GM19240 (cell line): ENCODE data around the gene RAPGEF5.

Experiments
- DNase-seq: peaks from one replicate; pipeline ENCODE4 v3.0.0; 2011; ENCODE audit warnings: low spot score; ENCODE audit not compliant: insufficient read length

RAPGEF5 gene

GRCh38 chr7:22159341-22159740 lies 197.6 kb downstream of the RAPGEF5 start:
- no peak for DNase-seq

DNA sequence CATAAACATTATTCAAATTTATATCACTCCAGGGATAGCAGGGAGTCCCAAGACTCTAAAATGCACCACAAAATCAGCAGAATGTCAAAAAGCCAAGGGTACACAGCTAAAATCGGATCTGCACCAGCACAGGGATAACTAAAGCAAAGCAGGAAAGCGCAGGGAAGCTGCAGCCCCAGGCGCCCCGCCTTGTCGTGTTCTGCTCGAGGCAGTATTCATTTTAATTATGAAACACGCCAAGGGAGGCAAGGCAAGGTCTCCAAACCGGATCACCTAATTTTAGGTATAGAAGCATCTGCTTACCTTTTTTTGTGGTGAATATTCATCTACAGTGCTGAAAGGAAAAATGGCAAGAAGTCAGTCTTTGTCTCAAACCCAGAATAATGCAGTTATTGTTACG lies 199.4 kb downstream of the RAPGEF5 start:
- no peak for DNase-seq

GRCh38 chr7:22156205-22156604 lies 200.7 kb downstream of the RAPGEF5 start:
- no peak for DNase-seq

GRCh38 chr7:22154143-22154529 lies 202.8 kb downstream of the RAPGEF5 start:
- no peak for DNase-seq

DNA sequence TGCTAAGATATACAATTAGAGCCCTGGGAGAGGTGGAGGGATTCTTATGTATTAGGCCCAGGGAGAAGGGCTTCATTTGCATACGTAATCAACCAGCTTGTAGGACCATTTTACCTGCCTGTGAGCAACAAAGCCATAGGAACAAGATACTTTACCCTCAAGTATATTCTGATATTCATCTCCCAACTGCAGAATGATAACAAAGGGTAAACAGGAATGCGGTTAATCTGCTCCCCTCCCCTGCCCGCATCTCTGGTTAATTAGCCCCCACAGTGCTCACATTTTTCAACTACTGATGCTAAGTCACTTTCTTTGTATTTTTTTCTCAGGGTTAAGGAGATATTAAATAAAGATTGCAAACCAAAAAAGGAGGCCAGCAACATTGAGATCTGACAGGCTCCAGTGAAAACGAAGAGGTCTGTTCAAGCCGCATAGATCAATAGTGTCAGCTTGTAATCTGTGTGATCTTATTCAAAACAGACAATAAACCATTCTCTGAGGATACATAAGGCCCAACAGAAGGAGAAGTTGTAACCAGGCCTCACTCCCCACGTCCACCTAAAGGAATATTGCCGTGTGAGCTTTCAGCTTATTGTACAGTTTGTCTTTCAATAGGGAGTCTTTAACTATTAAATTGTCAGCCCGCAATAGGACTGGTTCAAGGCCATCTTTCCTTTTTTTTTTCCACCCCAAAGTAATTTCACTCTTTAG lies 203.4 kb downstream of the RAPGEF5 start:
- no peak for DNase-seq

DNA sequence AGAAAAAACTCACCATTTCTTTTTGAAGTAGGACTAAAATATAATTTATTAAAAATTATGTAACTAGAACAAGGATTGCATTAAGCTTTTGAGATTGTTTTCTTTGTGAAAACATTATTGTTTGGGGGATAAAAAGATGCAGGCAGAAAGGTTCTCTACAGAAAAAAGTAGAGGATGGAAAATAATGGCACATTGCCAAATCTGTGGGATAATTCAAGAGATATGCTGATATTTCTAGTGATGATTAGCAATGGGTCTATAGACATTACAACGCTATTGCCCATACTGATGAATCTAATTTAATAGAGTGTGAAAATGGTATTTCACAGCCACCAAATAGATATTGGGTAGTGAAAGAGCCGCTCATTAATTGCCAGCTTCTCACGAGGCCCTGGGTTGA lies 204.3 kb downstream of the RAPGEF5 start:
- no peak for DNase-seq

GRCh38 chr7:22151901-22152300 lies 205.1 kb downstream of the RAPGEF5 start:
- DNase-seq = no peak

DNA sequence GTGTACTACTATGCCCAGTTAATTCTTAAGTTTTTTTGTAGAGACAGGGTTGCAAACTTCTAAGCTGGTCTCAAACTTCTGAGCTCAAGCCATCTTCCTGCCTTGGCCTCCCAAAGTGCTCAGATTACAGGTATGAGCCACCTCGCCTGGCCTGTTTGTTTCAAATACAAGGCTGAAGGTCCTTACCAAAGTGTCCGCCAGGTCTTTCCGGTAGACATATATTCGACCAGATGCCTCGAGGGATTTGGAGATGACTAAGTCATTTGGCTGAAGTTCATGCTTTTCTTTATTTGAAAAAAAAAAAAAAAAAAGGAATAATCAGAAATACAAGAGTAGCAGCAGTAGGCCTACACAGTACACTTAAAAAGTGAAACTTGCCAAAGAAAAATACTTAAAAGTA lies 206.7 kb downstream of the RAPGEF5 start:
- DNase-seq = no peak

DNA sequence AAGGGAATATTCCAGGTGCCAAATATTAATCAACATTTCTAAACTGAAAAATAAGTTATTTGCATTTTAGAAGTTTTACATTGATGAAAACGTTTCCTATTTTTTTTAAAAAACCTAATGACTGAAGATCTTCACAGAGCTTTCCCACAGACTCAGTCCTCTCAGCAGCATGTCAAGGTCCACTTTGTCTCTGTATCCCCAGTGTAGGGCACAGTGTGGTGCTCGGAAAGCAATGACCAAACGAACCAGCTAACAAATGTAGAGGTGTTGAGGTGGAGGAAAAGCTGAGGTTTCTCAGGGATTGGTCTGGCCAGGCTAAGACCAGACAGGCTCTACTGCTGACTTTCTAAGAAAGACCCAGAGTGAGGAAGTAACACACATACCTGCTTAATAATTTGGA lies 209.1 kb downstream of the RAPGEF5 start:
- DNase-seq = no peak

GRCh38 chr7:22146961-22147512 lies 209.9 kb downstream of the RAPGEF5 start:
- no peak for DNase-seq

GRCh38 chr7:22144950-22145349 lies 212.0 kb downstream of the RAPGEF5 start:
- no peak for DNase-seq

DNA sequence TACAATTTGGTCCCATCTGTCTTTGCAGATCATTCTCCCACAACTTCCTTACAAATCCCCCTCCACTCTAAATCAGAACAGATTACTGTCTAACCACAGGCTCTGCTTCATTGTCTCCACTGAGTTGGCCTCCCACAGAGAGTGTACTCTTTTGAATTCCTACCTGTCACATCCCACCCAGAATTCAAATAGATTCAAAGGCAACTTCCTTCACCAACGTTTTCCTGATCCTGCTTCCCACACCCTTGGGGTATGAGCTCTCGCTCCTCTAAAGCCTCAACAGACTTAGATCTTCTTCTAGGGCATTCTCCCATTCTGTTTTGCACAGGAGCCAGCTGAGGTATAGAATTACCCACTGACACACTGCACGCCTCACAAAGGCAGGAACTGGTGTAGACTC lies 213.5 kb downstream of the RAPGEF5 start:
- DNase-seq = no peak

DNA sequence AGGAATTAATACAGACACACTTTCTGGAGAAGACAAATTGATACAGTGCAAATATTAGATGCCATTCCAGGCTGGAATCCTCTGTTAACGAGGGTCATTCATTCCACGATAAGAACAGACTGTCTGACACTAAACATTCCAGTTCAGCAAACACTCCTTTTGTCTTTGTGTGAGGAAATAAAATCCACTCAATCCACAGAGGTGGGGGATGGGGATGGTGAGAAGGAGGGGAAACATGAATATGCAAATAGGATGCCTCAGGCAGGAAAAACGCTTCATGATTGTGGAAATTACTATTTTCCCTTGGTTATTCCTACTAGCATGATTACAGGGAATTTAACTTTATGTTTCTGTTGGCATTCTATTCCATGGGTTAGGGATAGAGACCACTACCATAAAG lies 214.4 kb downstream of the RAPGEF5 start:
- no peak for DNase-seq

- DNase-seq = no peak
These were observed 215.6 kb downstream of the RAPGEF5 start for GRCh38 chr7:22141355-22141754.

- no peak for DNase-seq
These were observed 216.4 kb downstream of the RAPGEF5 start for GRCh38 chr7:22140578-22140977.

- DNase-seq = no peak
These were observed 218.1 kb downstream of the RAPGEF5 start for GRCh38 chr7:22138886-22139285.

DNA sequence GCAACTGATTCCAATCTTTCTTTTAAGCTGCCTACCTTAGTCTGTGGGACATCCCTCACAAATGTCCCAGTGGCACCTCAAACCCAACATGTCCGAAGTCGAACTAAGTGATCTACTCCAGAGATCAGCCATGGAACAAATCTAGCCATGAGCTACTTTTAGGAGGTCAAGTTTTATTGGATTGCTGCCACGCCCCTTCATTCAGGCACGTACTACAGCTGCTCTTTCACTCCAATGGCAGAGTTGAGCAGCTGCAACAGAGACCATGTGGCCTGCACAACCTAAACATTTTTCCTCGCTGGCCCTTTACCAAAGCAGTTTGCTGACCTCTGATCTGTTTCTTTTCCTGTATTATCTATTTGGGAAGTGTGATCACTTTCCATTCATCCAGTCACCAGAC lies 218.8 kb downstream of the RAPGEF5 start:
- DNase-seq = no peak

GRCh38 chr7:22137466-22137865 lies 219.5 kb downstream of the RAPGEF5 start:
- no peak for DNase-seq

GRCh38 chr7:22137026-22137425 lies 219.9 kb downstream of the RAPGEF5 start:
- no peak for DNase-seq

GRCh38 chr7:22129819-22130580 lies 227.0 kb downstream of the RAPGEF5 start:
- no peak for DNase-seq

- no peak for DNase-seq
These were observed 227.8 kb downstream of the RAPGEF5 start for GRCh38 chr7:22129166-22129565.

GRCh38 chr7:22128528-22128920 lies 228.4 kb downstream of the RAPGEF5 start:
- no peak for DNase-seq
